K562 treated with DMSO at 1 percent for 24 hours (cell line): ENCODE measurements around the gene TRAF4. TPM values are rescaled to one million over a fixed set of nuclear protein-coding genes. Genes with fewer than 3 reads are reported as not detected.

Experiments used
- total RNA-seq: library from RNA; unstranded; fragments of 300-600 nt; gene quantifications from 2 replicates; pipeline ENCODE4 v1.2.3, GENCODE V29; 2022; ENCODE audit warnings: low read depth; ENCODE audit not compliant: insufficient read depth

The TRAF4 gene, protein sequence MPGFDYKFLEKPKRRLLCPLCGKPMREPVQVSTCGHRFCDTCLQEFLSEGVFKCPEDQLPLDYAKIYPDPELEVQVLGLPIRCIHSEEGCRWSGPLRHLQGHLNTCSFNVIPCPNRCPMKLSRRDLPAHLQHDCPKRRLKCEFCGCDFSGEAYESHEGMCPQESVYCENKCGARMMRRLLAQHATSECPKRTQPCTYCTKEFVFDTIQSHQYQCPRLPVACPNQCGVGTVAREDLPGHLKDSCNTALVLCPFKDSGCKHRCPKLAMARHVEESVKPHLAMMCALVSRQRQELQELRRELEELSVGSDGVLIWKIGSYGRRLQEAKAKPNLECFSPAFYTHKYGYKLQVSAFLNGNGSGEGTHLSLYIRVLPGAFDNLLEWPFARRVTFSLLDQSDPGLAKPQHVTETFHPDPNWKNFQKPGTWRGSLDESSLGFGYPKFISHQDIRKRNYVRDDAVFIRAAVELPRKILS
- 127 and 142 TPM in 2 replicates for total RNA-seq

DNA sequence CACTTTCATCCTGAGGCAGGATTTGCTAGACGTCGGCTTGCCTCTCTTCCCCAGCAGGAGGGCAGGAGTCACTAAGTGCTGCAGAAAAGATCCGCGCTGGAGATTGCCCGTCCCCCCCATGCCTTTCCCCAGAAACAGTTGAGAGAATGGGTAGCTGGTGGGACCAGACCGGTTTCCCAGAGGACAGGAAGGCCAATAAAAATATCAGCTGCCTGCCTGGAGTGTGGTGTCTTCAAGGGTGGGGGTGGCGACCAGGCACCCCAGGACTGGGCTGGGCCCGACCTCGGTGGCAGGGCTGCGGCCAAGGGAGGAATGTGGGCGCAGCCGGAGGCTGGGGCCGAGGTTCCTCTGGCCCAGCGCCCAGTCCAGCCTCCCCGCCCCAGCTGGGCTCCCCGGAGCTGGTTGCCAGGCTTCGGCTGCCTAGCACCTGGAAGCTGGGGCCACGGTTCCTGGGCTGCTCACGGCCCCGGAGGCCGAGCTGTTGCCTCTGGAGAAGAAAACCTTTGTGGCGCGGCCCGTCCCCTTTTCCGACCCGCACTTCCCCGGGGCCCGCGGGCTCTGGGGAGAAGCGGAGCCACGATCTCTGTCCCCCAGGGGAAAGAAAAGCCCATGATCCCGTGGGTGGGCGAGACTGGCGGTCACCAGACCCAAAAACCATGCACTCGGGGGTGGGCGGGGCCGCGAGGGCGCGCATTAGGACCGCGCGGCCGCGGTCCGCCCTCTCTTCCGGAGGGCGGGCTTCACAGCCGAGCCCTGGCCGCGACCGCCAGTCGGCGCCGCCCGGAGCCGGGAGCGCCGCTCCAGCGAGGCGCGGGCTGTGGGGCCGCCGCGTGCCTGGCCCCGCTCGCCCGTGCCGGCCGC, at the start of gene TRAF4:
Gene TRAF4, plus strand, starts transcription at position 769 of the 861 bp plus-strand sequence. CDS start 102 bp downstream, outside the sequence.

DNA sequence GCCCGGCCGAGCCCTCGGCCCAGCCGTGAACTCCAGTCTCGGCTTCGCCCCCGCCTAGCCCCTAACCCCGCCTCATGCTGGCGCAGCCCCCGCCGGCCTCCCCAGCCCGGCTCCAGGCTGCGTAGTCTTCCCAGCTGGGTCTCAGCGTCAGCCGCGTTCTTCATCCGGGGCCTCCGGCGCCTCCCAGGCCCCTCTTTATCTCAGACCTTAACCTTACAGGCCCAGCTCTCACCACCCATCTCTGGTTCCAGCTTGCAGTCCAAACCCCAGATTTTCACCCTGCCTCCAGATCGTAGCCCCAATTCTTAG, 32.1 kb upstream of the TRAF4 start, which contains the start of gene PROCA1:
Gene PROCA1, minus strand, starts transcription at position 166 of the 309 bp plus-strand sequence. CDS start 228 bp downstream, outside the sequence.

DNA sequence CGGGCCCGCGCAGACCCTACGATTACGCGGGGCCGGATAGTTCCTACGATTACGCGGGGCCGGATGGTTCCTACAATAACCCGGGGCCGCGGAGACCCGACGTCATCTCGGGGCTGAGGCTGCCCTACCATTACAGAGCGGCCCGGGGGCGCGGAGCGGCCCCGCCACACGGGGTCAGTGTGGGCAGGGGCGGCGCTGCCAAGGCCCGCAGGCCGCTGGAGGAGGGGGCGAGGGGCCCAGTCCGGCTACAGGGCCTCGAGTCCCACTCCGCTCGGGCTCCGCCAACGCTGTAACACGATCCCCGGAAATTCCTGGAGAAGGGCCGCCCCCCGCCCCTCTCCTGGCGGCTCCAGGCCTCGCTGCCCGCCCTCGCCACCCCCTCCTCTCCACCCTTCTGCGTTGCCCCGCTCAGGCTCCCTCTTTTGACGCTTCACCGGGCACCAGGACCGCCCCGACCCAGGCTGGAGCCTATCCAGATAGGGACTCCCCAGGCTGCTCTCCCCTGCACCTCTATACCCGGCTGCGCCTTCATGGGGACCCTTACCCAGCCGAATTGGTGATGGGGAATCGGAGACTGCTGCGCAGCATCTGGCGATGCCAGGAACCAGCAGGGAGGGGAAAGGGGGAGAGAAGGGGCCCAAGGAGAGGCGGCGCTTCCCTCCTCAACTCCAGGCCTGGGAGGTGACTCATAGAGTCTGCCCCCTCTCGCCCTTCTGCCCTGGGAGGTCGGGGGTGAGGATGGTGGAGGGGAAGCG, 26.1 kb upstream of the TRAF4 start, which contains the start of gene RAB34:
Gene RAB34, minus strand, starts transcription at position 291 of the 755 bp plus-strand sequence. CDS start 602 bp downstream, outside the sequence.

DNA sequence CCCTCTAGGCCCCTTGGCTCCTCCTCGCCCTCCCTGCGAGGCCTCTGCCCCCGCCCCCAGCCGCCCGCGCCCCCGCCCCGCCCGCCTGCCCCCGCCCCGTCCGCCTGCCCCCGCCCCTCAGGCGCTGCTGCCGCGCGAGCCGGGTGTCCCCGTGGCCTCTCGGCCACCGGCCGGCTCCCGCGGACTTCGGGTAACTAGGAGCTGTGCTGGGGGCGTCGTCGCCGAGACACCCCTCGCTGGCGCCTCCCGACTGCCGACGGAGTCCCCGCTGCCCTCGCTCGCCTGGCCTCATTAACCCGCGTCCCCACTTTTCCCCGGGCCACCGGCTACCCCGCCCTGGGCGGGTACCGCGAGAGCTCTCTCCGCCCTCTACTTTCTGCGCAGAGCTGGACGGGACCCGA, 17.6 kb upstream of the TRAF4 start, which contains the start of gene TLCD1:
Gene TLCD1, minus strand, starts transcription at position 8 of the 401 bp plus-strand sequence. CDS start 136 bp downstream, outside the sequence.

DNA sequence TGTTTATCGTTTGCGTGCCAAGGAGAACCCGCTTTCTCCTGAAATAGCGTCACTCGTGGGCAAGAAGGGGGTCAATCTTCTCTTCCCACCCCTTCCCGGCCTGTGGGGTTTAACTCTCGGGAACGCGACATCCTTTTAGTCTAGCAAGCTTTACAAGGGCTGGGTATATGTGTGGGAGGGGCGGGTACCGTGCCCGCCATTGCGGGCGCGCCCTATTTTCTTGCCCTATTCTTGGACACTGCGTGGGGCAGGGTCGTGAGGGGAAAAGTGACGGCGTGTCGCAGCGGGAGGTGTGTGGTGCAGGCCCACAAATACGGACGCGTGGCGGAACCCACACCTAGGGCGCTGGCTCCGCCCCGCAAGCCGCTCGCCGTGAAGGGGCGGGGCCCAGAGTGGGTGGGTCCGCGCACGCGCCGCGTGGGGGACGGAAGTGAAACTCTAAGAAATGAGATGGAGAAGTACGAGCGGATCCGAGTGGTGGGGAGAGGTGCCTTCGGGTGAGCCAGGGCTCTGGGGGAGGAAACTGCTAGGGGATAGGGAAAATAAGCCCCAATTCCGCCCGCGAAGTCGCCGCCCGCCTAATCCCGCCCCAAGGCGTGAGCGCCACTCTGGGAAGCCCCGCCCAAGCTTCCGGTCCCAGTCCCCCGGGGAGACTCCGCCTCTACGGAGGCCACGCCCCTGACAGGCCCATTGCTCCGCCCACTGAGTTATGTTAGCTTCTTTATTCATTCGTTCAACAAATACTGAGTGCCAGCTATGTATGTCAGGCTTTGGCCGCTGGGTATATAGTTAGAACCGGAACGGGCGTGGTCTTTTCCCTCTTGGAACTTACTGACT, 15.2 kb upstream of the TRAF4 start, which contains the start of gene NEK8:
Gene NEK8, plus strand, starts transcription at position 425 of the 837 bp plus-strand sequence. Its CDS starts 26 bp downstream, at position 451.

Other genes starting within 250 kb of the TRAF4 start
- gene FOXN1, start 237.7 kb upstream of the TRAF4 start, total RNA-seq: not detected in 2 replicates
- gene UNC119, start 191.4 kb upstream of the TRAF4 start, total RNA-seq: 47.2 TPM in 2 replicates
- gene PIGS, start 172.5 kb upstream of the TRAF4 start, total RNA-seq: 110 and 111 TPM in 2 replicates
- 74.9 and 81.6 TPM in 2 replicates for gene ALDOC, start 167.1 kb upstream of the TRAF4 start, total RNA-seq
- 133 and 134 TPM in 2 replicates for gene SPAG5, start 145.0 kb upstream of the TRAF4 start, total RNA-seq
- gene RSKR, start 129.8 kb upstream of the TRAF4 start, total RNA-seq: 12.5 and 13.3 TPM in 2 replicates
- gene BLTP2, start 98.9 kb upstream of the TRAF4 start, total RNA-seq: 74.6 and 78.3 TPM in 2 replicates
- gene SDF2, start 82.1 kb upstream of the TRAF4 start, total RNA-seq: 69.7 and 76.5 TPM in 2 replicates
- 70.0 and 74.8 TPM in 2 replicates for gene SUPT6H, start 81.8 kb upstream of the TRAF4 start, total RNA-seq
- gene PROCA1, start 32.1 kb upstream of the TRAF4 start, total RNA-seq: 4.4 and 6.8 TPM in 2 replicates
- 0.23 TPM in 1 of 2 replicates, not detected in the other for gene RAB34, start 26.1 kb upstream of the TRAF4 start, total RNA-seq
- 2,462 and 2,542 TPM in 2 replicates for gene RPL23A, start 24.0 kb upstream of the TRAF4 start, total RNA-seq
- gene TLCD1, start 17.8 kb upstream of the TRAF4 start, total RNA-seq: 7.1 and 8.9 TPM in 2 replicates
- 5.1 and 5.4 TPM in 2 replicates for gene NEK8, start 15.2 kb upstream of the TRAF4 start, total RNA-seq
- gene FAM222B, start 98.8 kb downstream of the TRAF4 start, total RNA-seq: 32.5 and 34.7 TPM in 2 replicates
- 115 and 126 TPM in 2 replicates for gene ERAL1, start 111.0 kb downstream of the TRAF4 start, total RNA-seq
- gene FLOT2, start 153.7 kb downstream of the TRAF4 start, total RNA-seq: 224 and 238 TPM in 2 replicates
- gene DHRS13, start 159.1 kb downstream of the TRAF4 start, total RNA-seq: 46.9 and 47.0 TPM in 2 replicates
- gene PHF12, start 207.5 kb downstream of the TRAF4 start, total RNA-seq: 27.8 and 30.4 TPM in 2 replicates